ENCODE data around the gene PMEPA1. TPM values are rescaled to one million over a fixed set of nuclear protein-coding genes. Genes with fewer than 3 reads are reported as not detected.

Gene PMEPA1
- total and polyA plus RNA-seq, 10 of the 15 experiments (the other 5 are each of a cell fraction or from before 2014, with no cell fraction given): 0.02 to 0.10 (median 0.04) TPM; not detected in 3

DNA sequence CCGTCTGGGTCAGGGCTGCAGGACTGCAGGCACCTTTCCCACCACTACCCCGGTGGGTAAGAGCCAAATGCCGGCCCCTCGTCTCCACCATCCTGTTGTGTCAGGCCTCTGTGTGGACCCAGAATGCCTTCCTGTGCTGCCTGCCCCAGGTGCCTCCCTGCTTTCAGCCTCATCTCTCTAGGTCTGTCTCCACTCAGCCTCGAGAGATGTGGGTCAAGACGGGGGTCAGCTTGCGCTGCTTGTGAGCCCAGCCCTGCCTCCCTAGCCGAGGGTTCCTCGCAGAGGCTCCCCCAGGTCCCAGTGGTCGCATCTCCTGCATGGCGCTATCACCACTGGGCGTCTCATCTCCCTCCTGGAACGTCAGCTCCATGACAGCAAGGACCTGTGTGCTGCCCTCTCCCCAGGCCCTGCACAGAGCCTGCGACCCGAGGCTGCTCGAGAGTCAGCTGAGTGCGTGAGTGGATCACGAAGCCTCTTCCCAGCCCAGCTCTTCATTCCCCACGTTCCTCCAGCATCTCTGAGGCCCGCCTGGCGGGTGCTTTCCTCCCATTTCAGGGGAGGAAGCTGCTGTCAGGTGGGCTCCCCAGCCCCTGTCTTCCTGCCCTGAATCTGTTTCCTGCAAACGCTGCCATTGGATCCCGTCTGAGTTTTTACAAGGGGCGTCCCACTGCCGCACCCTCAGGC lies 50.8 kb downstream of the PMEPA1 start:
- ChIA-PET SMC1A (ENCODE audit: uncharacterized antibody, unreplicated experiment) (interaction anchor here (1.0 kb wide), 1 partner anchor 19 kb away, joined by 4 read pairs; no protein-coding TSS in a partner anchor), CTCF (interaction anchor here (0.6 kb wide), 1 partner anchor 21 kb away, joined by 4 read pairs; no protein-coding TSS in a partner anchor), POLR2A (no interaction called here), RAD21 (ENCODE audit: unreplicated experiment) (interaction anchor here (1.1 kb wide), 1 partner anchor 23 kb away, joined by 4 read pairs; no protein-coding TSS in a partner anchor)
- no peak overlapping the region for H3K9ac ChIP-seq (ENCODE audit: control insufficient read depth, insufficient read depth, low read length)
- BruUV-seq (replicated peaks): no TSS peak
- no peak overlapping the region for H3K4me2 ChIP-seq (ENCODE audit: control insufficient read depth, insufficient read depth)
- no peaks in the 10 kb centered on the region for H4K20me1 ChIP-seq (ENCODE audit: control insufficient read depth, insufficient read depth)
- H3K79me2 ChIP-seq (ENCODE audit: control insufficient read depth, insufficient read depth, low read length): no peaks in the 10 kb centered on the region
- H3K9me3 ChIP-seq (replicated peaks; ENCODE audit: control insufficient read depth, insufficient read depth, low read length): no peaks in the 10 kb centered on the region
- WGBS (ENCODE audit: insufficient coverage, insufficient replicate concordance, low lambda C conversion rate, missing lambda C conversion rate): 54% methylated on average over 25 of the region's 25 CpGs
- no peak overlapping the region for H3K4me3 ChIP-seq
- ATAC-seq: no peak
- FAIRE-seq: no peak
- no peak overlapping the region for H2AFZ ChIP-seq (ENCODE audit: control insufficient read depth, low read depth, low read length)
- in situ Hi-C loops (cut with MboI) (loop anchor here (5.0 kb wide), 1 partner anchor 523 kb away; no protein-coding TSS in a partner anchor), intact Hi-C loops (cut with micrococcal nuclease; ENCODE audit: unreplicated experiment) (no loop called here)
- H3K36me3 ChIP-seq (ENCODE audit: control insufficient read depth in 2 of 2, insufficient read depth in 2 of 2, low read length in 1 of 2): no peaks in the 10 kb centered on the region
- H3K27me3 ChIP-seq (replicated peaks in 1 of 2; ENCODE audit: control insufficient read depth in 2 of 2, insufficient read depth in 2 of 2, low read length in 1 of 2): no peaks in the 10 kb centered on the region
- TF ChIP-seq MLLT1 (IDR thresholded peaks at IDR 0.05) (no peak), NKRF (conservative IDR thresholded peaks at IDR 0.05) (no peak), SUPT20H (IDR thresholded peaks at IDR 0.05; ENCODE audit: borderline replicate concordance, control insufficient read depth, low read depth, low read length) (no peak), LARP7 (IDR thresholded peaks at IDR 0.05) (no peak), NR2C1 (IDR thresholded peaks at IDR 0.05) (no peak), ZNF217 (IDR thresholded peaks at IDR 0.05) (no peak), USF1 (IDR thresholded peaks at IDR 0.05; ENCODE audit: borderline replicate concordance, extremely low read length, insufficient read depth, low read depth, low read length) (no peak), SREBF1 (IDR thresholded peaks at IDR 0.05; ENCODE audit: low read length) (no peak), CHD4 (IDR thresholded peaks at IDR 0.05) (no peak), SREBF2 (IDR thresholded peaks at IDR 0.05; ENCODE audit: low read length) (no peak), ZBTB40 (IDR thresholded peaks at IDR 0.05; ENCODE audit: borderline replicate concordance) (no peak)
- TF ChIP-seq, protein P1, sequence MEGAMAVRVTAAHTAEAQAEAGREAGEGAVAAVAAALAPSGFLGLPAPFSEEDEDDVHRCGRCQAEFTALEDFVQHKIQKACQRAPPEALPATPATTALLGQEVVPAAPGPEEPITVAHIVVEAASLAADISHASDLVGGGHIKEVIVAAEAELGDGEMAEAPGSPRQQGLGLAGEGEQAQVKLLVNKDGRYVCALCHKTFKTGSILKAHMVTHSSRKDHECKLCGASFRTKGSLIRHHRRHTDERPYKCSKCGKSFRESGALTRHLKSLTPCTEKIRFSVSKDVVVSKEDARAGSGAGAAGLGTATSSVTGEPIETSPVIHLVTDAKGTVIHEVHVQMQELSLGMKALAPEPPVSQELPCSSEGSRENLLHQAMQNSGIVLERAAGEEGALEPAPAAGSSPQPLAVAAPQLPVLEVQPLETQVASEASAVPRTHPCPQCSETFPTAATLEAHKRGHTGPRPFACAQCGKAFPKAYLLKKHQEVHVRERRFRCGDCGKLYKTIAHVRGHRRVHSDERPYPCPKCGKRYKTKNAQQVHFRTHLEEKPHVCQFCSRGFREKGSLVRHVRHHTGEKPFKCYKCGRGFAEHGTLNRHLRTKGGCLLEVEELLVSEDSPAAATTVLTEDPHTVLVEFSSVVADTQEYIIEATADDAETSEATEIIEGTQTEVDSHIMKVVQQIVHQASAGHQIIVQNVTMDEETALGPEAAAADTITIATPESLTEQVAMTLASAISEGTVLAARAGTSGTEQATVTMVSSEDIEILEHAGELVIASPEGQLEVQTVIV (IDR thresholded peaks at IDR 0.05; ENCODE audit: borderline replicate concordance, partially characterized antibody): no peak
- no peak for DNase-seq (ENCODE audit: low read depth, low spot score)
- no peak overlapping the region for H3K27ac ChIP-seq (ENCODE audit: control insufficient read depth, insufficient read depth)
- H3K4me1 ChIP-seq (ENCODE audit: control insufficient read depth, insufficient read depth, low read length): no peaks in the 10 kb centered on the region
